GM19455 (cell line): ENCODE data around the gene ASGR1.
"Not testable (repeated sequence)": the region's sequence is repeated elsewhere in the genome, so short reads cannot be mapped to it uniquely, and the experiment has no call there.

Source experiments
- ATAC-seq: cut with Tn5 transposase; IDR thresholded peaks from one replicate; pipeline ENCODE4 v1.9.1; 2021; ENCODE audit not compliant: unreplicated experiment

Gene ASGR1

GRCh38 chr17:7166873-7167272, 12.3 kb downstream of the ASGR1 start:
- no peak for ATAC-seq

GRCh38 chr17:7159571-7159970, 19.6 kb downstream of the ASGR1 start:
- ATAC-seq: not testable (repeated sequence)

- not testable (repeated sequence) for ATAC-seq
Observed at GRCh38 chr17:7158424-7158823, 20.7 kb downstream of the ASGR1 start.

- ATAC-seq: no peak
Observed at GRCh38 chr17:7156342-7156940, 22.7 kb downstream of the ASGR1 start.

GRCh38 chr17:7147772-7148171, 31.4 kb downstream of the ASGR1 start:
- ATAC-seq: no peak

- ATAC-seq: no peak
Observed at GRCh38 chr17:7146115-7146514, 33.1 kb downstream of the ASGR1 start.

- no peak for ATAC-seq
Observed at GRCh38 chr17:7144213-7144612, 35.0 kb downstream of the ASGR1 start.

GRCh38 chr17:7141824-7142223, 37.3 kb downstream of the ASGR1 start:
- ATAC-seq: no peak

GRCh38 chr17:7139400-7139799, 39.8 kb downstream of the ASGR1 start:
- ATAC-seq: no peak

- ATAC-seq: no peak
Observed at GRCh38 chr17:7138800-7139381, 40.3 kb downstream of the ASGR1 start.

GRCh38 chr17:7137171-7137943, 41.8 kb downstream of the ASGR1 start:
- ATAC-seq: no peak

GRCh38 chr17:7136266-7136877, 42.8 kb downstream of the ASGR1 start:
- no peak for ATAC-seq

GRCh38 chr17:7133916-7134315, 45.3 kb downstream of the ASGR1 start:
- ATAC-seq: no peak

GRCh38 chr17:7133424-7133823, 45.7 kb downstream of the ASGR1 start:
- ATAC-seq: no peak

- ATAC-seq: no peak
Observed at GRCh38 chr17:7132511-7133094, 46.6 kb downstream of the ASGR1 start.

GRCh38 chr17:7131423-7131791, 47.8 kb downstream of the ASGR1 start:
- ATAC-seq: no peak

GRCh38 chr17:7130621-7131422, 48.3 kb downstream of the ASGR1 start:
- ATAC-seq: no peak

- no peak for ATAC-seq
Observed at GRCh38 chr17:7129311-7129710, 49.9 kb downstream of the ASGR1 start.

GRCh38 chr17:7128160-7128559, 51.0 kb downstream of the ASGR1 start:
- ATAC-seq: no peak

- not testable (repeated sequence) for ATAC-seq
Observed at GRCh38 chr17:7127501-7127900, 51.7 kb downstream of the ASGR1 start.

- not testable (repeated sequence) for ATAC-seq
Observed at GRCh38 chr17:7126386-7126785, 52.8 kb downstream of the ASGR1 start.
